Spleen (tissue), 7 donors: Measurements from ENCODE around the gene ADGRE1.

Experiments
- POLR2A ChIP-seq, 3 donors: fragments of 450-650 bp; IDR thresholded peaks; one replicate each; pipeline ENCODE4 v1.5.1; 2017; ENCODE audit warnings: antibody characterized with exemption in 3 of 3, mild to moderate bottlenecking in 1 of 3
- POLR2AphosphoS5 ChIP-seq, 3 donors: sonication (generic); formaldehyde crosslinking; IDR thresholded peaks; one replicate each; pipeline ENCODE4 v1.5.1; 2017; ENCODE audit warnings: antibody characterized with exemption in 3 of 3
- TF ChIP-seq, protein P1 (sequence below), 11 experiments: fragments of 200-600 bp in 7 of 11; fragments of 450-650 bp in 4 of 11; sonication (generic) in 4 of 11; IDR thresholded peaks in 8 of 11; conservative IDR thresholded peaks in 3 of 11; 1 replicate in 7 of 11; 2 replicates in 4 of 11; pipeline versions ENCODE4 v1.4.0 to v1.8.0; 2016 to 2021; ENCODE audit warnings: antibody characterized with exemption in 11 of 11, inconsistent platforms in 4 of 11, mild to moderate bottlenecking in 1 of 11
- donor health status: DM: no; HTN: no; CAD: no; lungs with moderate emphysema.
- donor health status: DM: no; HTN: no; CAD: no.
- donor health status: DM: no; HTN: no; CAD: no.

DNA sequence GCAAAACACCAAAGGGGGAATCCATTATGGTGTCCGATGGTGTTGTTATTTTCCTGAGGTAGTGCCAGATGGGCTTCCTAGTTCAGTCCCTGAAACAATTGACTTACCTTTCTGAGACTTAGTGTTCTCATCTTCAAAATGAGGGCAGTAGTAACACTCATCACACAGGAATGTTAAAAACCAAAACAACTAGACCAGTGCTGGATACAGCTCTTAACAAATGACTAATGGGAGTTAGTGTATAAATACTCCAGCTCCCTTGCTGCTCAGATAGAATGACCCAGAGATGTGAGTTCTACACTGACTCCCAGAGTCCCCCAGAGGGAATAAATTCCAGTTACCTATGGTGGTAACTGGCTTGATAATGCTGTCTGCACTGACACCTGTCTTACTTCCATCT is 84.0 kb downstream of the ADGRE1 start:
- TF ChIP-seq, protein P1, sequence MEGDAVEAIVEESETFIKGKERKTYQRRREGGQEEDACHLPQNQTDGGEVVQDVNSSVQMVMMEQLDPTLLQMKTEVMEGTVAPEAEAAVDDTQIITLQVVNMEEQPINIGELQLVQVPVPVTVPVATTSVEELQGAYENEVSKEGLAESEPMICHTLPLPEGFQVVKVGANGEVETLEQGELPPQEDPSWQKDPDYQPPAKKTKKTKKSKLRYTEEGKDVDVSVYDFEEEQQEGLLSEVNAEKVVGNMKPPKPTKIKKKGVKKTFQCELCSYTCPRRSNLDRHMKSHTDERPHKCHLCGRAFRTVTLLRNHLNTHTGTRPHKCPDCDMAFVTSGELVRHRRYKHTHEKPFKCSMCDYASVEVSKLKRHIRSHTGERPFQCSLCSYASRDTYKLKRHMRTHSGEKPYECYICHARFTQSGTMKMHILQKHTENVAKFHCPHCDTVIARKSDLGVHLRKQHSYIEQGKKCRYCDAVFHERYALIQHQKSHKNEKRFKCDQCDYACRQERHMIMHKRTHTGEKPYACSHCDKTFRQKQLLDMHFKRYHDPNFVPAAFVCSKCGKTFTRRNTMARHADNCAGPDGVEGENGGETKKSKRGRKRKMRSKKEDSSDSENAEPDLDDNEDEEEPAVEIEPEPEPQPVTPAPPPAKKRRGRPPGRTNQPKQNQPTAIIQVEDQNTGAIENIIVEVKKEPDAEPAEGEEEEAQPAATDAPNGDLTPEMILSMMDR (IDR thresholded peaks at IDR 0.05 in 8 of 11, conservative IDR thresholded peaks at IDR 0.05 in 3 of 11): no peak
- no peak for TF ChIP-seq POLR2A (IDR thresholded peaks at IDR 0.05)
- no peak for TF ChIP-seq POLR2AphosphoS5 (IDR thresholded peaks at IDR 0.05)
